ENCODE measurements around the gene TFPI2.
"Not testable (repeated sequence)": the region's sequence is repeated elsewhere in the genome, so short reads cannot be mapped to it uniquely, and the experiment has no call there.

TFPI2 gene, protein sequence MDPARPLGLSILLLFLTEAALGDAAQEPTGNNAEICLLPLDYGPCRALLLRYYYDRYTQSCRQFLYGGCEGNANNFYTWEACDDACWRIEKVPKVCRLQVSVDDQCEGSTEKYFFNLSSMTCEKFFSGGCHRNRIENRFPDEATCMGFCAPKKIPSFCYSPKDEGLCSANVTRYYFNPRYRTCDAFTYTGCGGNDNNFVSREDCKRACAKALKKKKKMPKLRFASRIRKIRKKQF

DNA sequence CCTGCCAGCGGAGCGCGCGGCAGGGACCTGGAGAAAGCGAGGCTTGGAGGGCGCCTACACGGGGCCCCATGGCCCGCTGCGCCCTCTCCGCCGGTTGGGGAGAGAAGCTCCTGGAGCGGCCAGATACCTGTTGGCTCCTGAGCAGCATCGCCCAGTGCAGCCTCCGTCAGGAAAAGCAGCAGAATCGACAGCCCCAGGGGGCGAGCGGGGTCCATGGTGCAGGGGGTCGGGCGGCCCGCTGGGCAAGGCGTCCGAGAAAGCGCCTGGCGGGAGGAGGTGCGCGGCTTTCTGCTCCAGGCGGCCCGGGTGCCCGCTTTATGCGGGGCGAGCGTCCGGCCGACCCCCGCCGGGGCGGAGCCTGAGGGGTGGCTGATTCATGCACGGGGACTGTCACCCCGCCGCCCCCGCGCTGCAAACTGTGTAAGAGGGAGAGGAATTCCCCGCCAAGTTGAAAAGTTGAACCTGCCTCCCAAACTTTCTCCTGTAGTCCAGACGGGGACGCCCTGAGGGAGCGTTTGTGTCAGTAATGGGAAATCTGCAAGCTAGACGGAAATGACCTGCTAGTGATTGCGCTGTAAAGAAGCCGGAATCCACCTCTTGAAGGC, at the start of gene TFPI2:
TSS of gene TFPI2 (minus strand) at position 290 of the 605 bp plus-strand sequence. CDS start at position 215, 75 bp downstream.
- CTCF ChIA-PET = no interaction called here
- no peak for DNase-seq
- no peak within 1 kb of the TSS for H3K27ac Mint-ChIP-seq
- no peak within 1 kb of the TSS for H3K4me3 Mint-ChIP-seq
- no peaks in the 10 kb centered on the region for H3K36me3 Mint-ChIP-seq
- no peaks in the 10 kb centered on the region for H3K9me3 Mint-ChIP-seq
- H3K4me1 Mint-ChIP-seq = peaks cover 7% of the 10 kb centered on the region
- peaks cover 27% of the 10 kb centered on the region for H3K27me3 Mint-ChIP-seq

DNA sequence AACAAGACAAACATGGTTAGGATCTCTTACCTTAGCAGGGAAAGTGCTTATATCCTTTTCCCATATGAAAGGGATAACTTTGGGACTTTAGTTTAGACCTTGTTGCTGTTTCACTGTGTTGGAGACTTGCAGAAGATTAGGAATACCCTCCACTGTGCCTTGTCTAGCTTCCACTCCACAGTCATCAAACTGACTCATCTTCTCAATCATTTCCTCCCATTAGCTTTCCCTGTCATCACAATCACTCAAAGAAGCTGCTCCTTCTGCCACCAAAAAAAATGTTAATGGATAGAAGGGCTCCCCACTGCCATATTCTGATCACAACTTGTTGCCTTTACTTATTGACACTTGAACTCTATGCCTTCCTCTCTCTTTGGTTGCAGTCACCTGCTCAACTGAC, 47.7 kb upstream of the TFPI2 start:
- Mint-ChIP-seq H3K9me3 (no peaks in the 10 kb centered on the region), H3K36me3 (no peaks in the 10 kb centered on the region), H3K27ac (no peak overlapping the region), H3K4me3 (no peak overlapping the region), H3K27me3 (no peaks in the 10 kb centered on the region), H3K4me1 (no peaks in the 10 kb centered on the region)
- CTCF ChIA-PET = no interaction called here
- no peak for DNase-seq

DNA sequence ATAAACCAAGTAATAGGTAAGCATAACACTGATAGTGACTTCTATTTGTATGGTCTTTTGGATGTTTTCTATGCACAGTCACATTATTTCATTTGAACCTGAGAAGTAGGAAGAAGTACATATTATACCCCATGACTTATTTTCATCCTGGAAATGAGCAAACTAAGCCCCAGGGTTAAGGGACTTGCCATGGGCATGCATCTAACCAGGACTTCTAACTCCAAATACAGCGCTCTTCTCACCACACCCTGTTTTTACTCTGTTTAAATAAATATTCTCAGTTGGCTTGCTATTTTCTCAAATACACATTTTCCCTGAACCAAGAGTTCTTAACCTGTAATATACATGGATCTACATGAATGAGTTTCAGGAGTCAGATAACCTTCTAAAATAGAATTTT, 47.3 kb upstream of the TFPI2 start:
- no peaks in the 10 kb centered on the region for H3K27me3 Mint-ChIP-seq
- CTCF ChIA-PET = no interaction called here
- H3K36me3 Mint-ChIP-seq = no peaks in the 10 kb centered on the region
- DNase-seq = no peak
- no peaks in the 10 kb centered on the region for H3K4me1 Mint-ChIP-seq
- no peak overlapping the region for H3K4me3 Mint-ChIP-seq
- no peak overlapping the region for H3K27ac Mint-ChIP-seq
- H3K9me3 Mint-ChIP-seq = no peaks in the 10 kb centered on the region

DNA sequence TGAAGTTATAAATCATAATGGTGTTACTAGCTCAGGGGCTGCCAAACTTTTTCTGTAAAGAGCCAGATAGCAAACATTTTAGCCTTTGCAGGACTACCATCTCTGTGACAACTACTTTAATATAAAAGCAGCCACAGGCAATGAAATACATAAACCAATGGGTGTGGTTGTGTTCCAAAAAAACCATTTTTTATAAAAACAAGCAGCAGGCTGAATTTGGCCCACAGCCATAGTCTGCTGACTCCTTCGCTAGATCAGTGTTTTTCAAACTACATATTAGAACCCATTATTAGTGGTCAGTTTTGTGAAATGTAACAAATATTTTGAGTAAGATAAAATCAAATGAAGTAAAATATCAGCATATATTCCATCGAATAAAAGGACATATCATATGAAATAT, 44.5 kb upstream of the TFPI2 start:
- CTCF ChIA-PET = no interaction called here
- no peak for DNase-seq

DNA sequence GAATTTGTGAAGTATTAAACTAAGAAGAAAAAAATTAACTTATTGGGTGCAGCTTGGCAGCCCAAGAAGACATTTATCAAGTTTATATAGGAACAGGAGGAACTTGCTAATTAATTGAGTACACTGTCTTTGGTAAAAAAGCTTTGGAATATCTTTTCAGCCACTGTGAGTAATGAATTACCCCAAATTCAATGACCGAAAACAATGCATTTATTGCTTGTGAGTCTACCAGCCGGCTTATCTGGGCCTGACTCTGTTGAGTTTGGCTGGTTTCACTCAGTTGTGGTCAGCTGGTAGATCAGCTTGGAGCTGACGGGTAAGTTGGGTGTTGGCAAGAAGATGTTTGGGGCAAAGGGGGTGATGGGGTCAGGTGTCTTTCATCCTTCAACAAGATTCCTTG, 42.6 kb upstream of the TFPI2 start:
- Mint-ChIP-seq H3K27me3 (no peaks in the 10 kb centered on the region), H3K36me3 (no peaks in the 10 kb centered on the region)

More for the DNA sequence above, 44.5 kb upstream of the TFPI2 start:
- Mint-ChIP-seq H3K4me3 (no peak overlapping the region), H3K9me3 (no peaks in the 10 kb centered on the region), H3K27me3 (no peaks in the 10 kb centered on the region), H3K27ac (no peak overlapping the region), H3K36me3 (no peaks in the 10 kb centered on the region), H3K4me1 (no peaks in the 10 kb centered on the region)

DNA sequence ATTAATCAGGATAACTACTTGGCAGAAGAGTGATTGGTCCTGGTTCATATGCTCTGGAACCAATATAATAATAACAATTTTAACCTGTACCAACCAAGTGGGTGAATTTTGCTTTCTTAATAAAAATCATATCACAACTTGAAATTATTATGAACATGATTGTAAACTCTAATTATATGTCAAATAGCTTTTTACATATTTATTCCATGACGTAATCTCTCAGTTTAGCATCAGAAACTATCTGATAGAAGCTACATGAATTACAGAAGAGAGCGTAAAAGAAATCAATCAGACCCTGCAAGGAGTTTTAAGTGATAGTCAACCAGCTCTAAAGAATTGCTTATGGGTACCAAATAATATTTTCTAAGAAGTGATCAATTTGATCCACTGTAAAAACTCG, 41.1 kb upstream of the TFPI2 start:
- Mint-ChIP-seq H3K4me3 (no peak overlapping the region), H3K4me1 (no peaks in the 10 kb centered on the region), H3K27me3 (no peaks in the 10 kb centered on the region), H3K9me3 (no peaks in the 10 kb centered on the region), H3K27ac (no peak overlapping the region), H3K36me3 (no peaks in the 10 kb centered on the region)
- CTCF ChIA-PET = interaction anchor here (0.5 kb wide), 1 partner anchor 952 kb away, joined by 3 read pairs; no protein-coding TSS in a partner anchor
- DNase-seq = no peak

More for the DNA sequence above, 42.6 kb upstream of the TFPI2 start:
- no peaks in the 10 kb centered on the region for H3K9me3 Mint-ChIP-seq
- DNase-seq = no peak
- no peak overlapping the region for H3K27ac Mint-ChIP-seq
- no peak overlapping the region for H3K4me3 Mint-ChIP-seq
- no peaks in the 10 kb centered on the region for H3K4me1 Mint-ChIP-seq
- CTCF ChIA-PET = no interaction called here

DNA sequence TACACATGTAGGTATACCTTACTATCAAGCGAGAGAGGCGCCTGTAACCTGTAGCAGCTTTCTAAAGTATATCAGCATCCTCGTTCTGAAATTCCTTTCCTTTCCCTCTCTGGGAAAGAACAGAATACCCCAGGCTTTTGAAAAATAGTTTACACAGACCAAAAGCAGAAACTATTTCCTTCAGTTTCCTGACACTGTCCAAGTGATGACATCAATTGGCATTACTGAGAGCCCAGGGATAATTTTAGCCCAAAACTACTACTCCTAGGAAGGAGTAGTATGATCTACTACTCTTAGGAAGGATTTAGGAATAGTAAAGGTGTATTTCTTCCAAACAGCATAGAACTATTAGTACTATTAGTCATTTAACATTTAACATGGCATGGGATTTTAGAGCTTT, 37.0 kb upstream of the TFPI2 start:
- no peak for DNase-seq
- no peaks in the 10 kb centered on the region for H3K4me1 Mint-ChIP-seq
- no peaks in the 10 kb centered on the region for H3K36me3 Mint-ChIP-seq
- CTCF ChIA-PET = interaction anchor here (1.0 kb wide), 1 partner anchor 9 kb away, joined by 4 read pairs; no protein-coding TSS in a partner anchor
- no peak overlapping the region for H3K27ac Mint-ChIP-seq
- no peak overlapping the region for H3K4me3 Mint-ChIP-seq
- no peaks in the 10 kb centered on the region for H3K27me3 Mint-ChIP-seq
- no peaks in the 10 kb centered on the region for H3K9me3 Mint-ChIP-seq

DNA sequence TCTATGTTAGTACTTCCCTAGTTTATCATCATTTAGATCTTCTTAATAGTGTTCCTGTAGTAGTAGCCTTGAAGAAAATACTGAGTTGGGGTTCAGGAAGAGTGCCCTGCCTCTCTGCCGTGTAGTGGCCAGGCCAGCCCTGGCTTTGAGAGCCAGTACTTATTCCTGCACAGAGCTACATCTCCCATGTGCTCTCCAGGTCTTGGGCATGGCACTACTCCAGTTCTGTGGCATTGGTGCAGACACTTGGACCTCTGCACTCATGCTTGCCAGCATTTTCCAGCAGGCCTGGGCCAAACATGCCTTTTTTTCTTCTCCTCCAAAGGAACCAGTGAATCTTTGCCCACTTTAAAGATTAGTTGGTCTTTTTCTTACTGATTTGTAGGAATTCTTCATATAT, 36.2 kb upstream of the TFPI2 start:
- Mint-ChIP-seq H3K9me3 (no peaks in the 10 kb centered on the region), H3K4me1 (no peaks in the 10 kb centered on the region), H3K36me3 (no peaks in the 10 kb centered on the region), H3K27me3 (peaks cover 6% of the 10 kb centered on the region), H3K27ac (no peak overlapping the region), H3K4me3 (no peak overlapping the region)
- CTCF ChIA-PET = no interaction called here
- no peak for DNase-seq

DNA sequence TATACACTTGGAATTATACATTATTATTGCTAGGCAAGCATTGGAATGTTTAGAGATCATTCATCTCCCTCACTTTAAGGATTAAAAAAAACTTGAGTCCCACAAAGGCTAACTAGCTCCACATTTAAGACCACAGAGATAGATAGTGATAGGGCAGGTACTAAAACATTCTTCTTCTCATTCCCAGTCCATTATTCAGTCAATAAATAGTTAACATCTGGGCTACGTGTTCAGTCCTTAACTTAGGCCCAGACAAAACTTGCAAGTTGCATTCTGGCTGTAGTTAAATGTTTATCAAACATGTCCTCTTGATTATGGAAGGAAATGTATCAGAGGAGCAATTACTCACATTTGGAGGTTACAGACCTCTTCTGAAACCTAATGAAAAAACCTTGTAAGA, 33.4 kb upstream of the TFPI2 start:
- Mint-ChIP-seq H3K27me3 (peaks cover 15% of the 10 kb centered on the region), H3K4me1 (peaks cover 2% of the 10 kb centered on the region), H3K9me3 (no peaks in the 10 kb centered on the region)

DNA sequence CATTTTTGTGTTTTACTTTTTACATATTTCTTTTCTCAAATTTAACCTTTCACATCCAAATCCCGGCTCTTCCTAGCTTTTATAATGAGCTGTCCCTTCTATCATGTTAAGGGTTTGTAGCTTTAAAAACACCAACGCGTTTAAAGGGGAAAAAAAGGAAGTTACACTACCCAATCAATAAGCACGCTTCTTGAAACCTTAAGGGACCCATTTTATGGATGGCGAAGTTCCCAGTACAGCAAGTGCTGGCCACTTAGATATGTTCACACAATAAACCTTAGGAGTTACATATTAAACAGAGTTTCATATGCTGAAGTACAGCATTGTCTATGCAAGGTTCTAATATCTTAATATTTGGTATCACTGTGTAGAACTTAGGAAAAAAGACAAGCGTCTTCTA, 32.7 kb upstream of the TFPI2 start:
- Mint-ChIP-seq H3K36me3 (no peaks in the 10 kb centered on the region), H3K27me3 (peaks cover 15% of the 10 kb centered on the region), H3K27ac (no peak overlapping the region), H3K4me3 (no peak overlapping the region), H3K9me3 (no peaks in the 10 kb centered on the region), H3K4me1 (peaks cover 2% of the 10 kb centered on the region)
- CTCF ChIA-PET = no interaction called here
- DNase-seq = no peak

More for the DNA sequence above, 33.4 kb upstream of the TFPI2 start:
- H3K36me3 Mint-ChIP-seq = no peaks in the 10 kb centered on the region
- DNase-seq = no peak
- CTCF ChIA-PET = no interaction called here
- no peak overlapping the region for H3K27ac Mint-ChIP-seq
- no peak overlapping the region for H3K4me3 Mint-ChIP-seq

DNA sequence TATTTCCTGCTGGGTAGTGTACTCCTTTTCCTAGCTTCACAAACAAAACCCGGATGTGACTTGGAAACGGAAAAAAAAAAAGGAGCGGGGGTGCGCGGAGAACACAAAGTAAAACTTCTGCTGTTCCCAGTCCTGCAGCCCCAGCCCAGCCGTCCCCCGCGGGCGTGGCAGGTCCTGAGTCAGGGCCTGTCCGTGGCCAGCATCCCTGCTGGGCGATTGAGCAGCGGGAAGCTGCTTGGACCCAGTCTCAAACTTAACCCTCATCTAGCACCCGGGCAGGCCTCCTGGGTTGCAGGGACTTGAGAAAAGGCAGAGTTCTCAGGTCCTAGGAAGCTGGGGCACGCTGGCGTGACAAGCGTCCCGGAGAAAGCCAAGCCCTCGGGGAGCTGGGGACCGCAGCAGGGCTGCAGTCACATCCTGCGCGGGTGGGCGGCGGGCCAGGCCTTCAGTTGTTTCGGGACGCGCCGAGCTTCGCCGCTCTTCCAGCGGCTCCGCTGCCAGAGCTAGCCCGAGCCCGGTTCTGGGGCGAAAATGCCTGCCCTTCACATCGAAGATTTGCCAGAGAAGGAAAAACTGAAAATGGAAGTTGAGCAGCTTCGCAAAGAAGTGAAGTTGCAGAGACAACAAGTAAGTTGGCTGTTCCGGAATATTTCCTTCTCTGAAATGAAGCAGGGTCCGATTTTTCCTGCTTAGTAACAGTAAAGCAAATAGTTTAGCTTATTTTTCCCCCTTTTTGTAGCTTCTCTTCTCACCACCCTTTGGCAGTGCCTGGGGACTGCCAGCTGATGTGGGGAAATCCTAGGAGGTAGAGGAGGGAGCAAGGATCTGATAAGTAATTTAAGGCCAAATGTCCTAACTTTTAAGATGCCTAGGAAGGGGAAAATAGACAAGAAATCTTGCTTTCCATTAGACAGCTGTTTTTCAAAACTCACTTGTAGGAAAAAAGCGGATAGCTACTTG, 31.3 kb upstream of the TFPI2 start, which contains the start of gene GNG11:
TSS of gene GNG11 (plus strand) at position 129 of the 960 bp plus-strand sequence. CDS start at position 532, 403 bp downstream.
- peaks cover 20% of the 10 kb centered on the region for H3K27me3 Mint-ChIP-seq
- no peak within 1 kb of the TSS for H3K27ac Mint-ChIP-seq
- DNase-seq = peak; percentile 30

DNA sequence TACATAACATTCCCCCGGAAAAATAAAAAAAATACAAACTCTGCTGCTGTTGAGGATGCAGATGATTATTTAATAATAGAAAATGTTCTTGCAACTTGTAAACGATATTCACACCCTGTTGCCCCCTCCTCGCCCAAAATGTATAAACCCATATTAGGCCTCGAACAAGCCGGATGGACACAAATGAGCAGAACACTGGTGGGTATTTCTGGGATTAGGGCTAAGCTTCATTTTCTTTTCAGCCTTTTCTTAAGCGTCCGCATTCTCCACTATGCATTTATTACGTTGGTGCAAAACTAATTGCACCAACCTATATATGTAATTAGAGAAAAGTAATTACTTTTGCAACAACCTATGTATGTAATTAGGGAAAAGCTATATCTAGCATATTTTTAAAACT, 30.6 kb upstream of the TFPI2 start:
- H3K4me3 Mint-ChIP-seq = peak overlapping the region; percentile 45
- H3K27me3 Mint-ChIP-seq = peaks cover 20% of the 10 kb centered on the region
- H3K9me3 Mint-ChIP-seq = no peaks in the 10 kb centered on the region
- H3K4me1 Mint-ChIP-seq = peaks cover 2% of the 10 kb centered on the region
- CTCF ChIA-PET = interaction anchor here (1.1 kb wide), 1 partner anchor 18 kb away, joined by 3 read pairs; no protein-coding TSS in a partner anchor
- no peak overlapping the region for H3K27ac Mint-ChIP-seq
- DNase-seq = no peak
- H3K36me3 Mint-ChIP-seq = no peaks in the 10 kb centered on the region

More for the DNA sequence above, 31.3 kb upstream of the TFPI2 start, which contains the start of gene GNG11:
- CTCF ChIA-PET = interaction anchor here (1.1 kb wide), 1 partner anchor 19 kb away, joined by 3 read pairs; no protein-coding TSS in a partner anchor
- Mint-ChIP-seq H3K4me1 (peaks cover 2% of the 10 kb centered on the region), H3K9me3 (no peaks in the 10 kb centered on the region), H3K36me3 (no peaks in the 10 kb centered on the region), H3K4me3 (peak within 1 kb of the TSS; percentile 45)

DNA sequence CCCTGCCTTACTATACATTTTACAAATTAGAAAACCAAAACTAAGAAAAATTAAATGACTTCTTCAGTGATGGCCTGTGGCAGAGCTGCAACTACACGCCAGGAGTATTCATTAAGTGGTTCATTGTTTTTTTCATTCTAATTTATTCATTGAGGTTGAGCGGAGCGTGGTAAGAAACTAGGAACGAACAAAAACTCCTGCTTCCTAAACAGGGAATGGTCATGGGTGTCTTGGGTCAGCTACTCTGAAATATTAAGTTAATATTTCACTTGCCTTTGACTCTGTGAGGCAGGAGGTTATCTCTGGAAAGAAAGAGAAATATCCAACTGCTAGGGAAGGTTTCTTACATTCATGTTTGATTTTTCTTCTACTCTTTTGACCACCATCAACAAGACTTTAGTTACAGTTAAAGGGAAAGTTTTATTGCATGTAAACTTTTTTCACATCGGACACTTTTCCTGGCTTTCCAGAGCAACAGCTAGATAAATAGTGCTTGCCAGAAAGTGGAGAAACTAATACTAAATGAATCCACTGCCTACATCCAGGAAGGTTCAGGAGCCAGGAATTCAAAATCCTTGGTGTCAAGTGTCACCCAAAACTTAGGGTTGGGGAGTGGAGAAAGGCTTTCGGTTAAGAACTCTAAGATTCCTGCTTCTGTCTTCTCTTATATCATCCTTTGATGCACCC, 30.1 kb upstream of the TFPI2 start:
- no peaks in the 10 kb centered on the region for H3K36me3 Mint-ChIP-seq
- H3K4me1 Mint-ChIP-seq = peaks cover 2% of the 10 kb centered on the region
- H3K4me3 Mint-ChIP-seq = peak overlapping the region; percentile 18
- no peak overlapping the region for H3K27ac Mint-ChIP-seq
- H3K27me3 Mint-ChIP-seq = peaks cover 20% of the 10 kb centered on the region
- DNase-seq = no peak
- CTCF ChIA-PET = no interaction called here
- H3K9me3 Mint-ChIP-seq = no peaks in the 10 kb centered on the region

DNA sequence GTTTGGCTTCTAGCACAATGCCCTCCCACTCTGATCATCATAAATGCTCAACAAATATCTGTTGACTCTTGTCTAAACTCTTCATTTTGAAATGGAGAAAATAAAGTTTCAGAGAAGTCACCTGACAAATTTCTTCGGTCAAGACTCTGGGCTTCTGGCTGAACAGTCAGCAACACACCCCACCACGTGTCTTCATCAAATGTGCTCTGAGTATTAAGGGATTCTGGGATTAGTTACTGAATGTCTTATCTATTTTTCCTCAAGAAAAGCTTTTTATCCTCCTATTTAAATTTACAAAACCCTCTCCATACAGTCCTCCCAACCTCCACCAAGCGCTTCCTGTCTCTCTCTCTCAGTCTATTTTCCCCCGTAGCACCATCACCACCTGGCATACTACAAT, 25.8 kb upstream of the TFPI2 start:
- H3K4me3 Mint-ChIP-seq, DNase-seq, H3K4me1 Mint-ChIP-seq, H3K36me3 Mint-ChIP-seq, CTCF ChIA-PET, H3K27ac Mint-ChIP-seq, H3K9me3 Mint-ChIP-seq: not testable (repeated sequence)
- H3K27me3 Mint-ChIP-seq = peaks cover 13% of the 10 kb centered on the region
